ENCODE data around the gene GHR. TPM values are rescaled to one million over a fixed set of nuclear protein-coding genes. Genes with fewer than 3 reads are reported as not detected.

Gene GHR
- total and polyA plus RNA-seq, 2 donors (not counting 3 experiments of a cell fraction or from before 2014, with no cell fraction given), result 0.27 to 0.28 TPM

GRCh38 chr5:42593591-42593990 lies 170.4 kb downstream of the GHR start:
- Histone ChIP-seq H3K4me1 (ENCODE audit: control insufficient read depth, extremely low read depth, insufficient read depth, low read length) (no peaks in the 10 kb centered on the region), H3K4me3 (replicated peaks in 1 of 3; ENCODE audit: insufficient read depth in 1 of 3, low read depth in 1 of 3, low read length in 3 of 3) (no peak overlapping the region), H3K36me3 (ENCODE audit: control insufficient read depth in 2 of 2, extremely low read depth in 1 of 2, insufficient read depth in 2 of 2, low read length in 2 of 2) (no peaks in the 10 kb centered on the region), H3K9me1 (replicated peaks; ENCODE audit: control insufficient read depth, extremely low read depth, insufficient read depth, low read length) (no peaks in the 10 kb centered on the region), H3K9ac (replicated peaks; ENCODE audit: extremely low read depth, insufficient read depth, low read length) (no peak overlapping the region), H3K79me2 (ENCODE audit: control insufficient read depth, insufficient read depth, low read length) (no peaks in the 10 kb centered on the region), H3K27ac (ENCODE audit: insufficient read depth, low read depth, low read length) (no peak overlapping the region), H3K27me3 (ENCODE audit: control insufficient read depth in 2 of 2, insufficient read depth in 2 of 2, low read length in 2 of 2) (peaks cover 0 to 3% of the 10 kb centered on the region in 2 experiments), H2AFZ (ENCODE audit: low read depth, low read length) (no peak overlapping the region), H4K20me1 (replicated peaks; ENCODE audit: control insufficient read depth, extremely low read depth, insufficient read depth, low read length) (no peaks in the 10 kb centered on the region), H3K9me3 (replicated peaks; ENCODE audit: control insufficient read depth, insufficient read depth, low read length) (no peaks in the 10 kb centered on the region), H3K4me2 (ENCODE audit: insufficient read depth, low read length) (no peak overlapping the region)
- TF ChIP-seq FOS (IDR thresholded peaks at IDR 0.05; ENCODE audit: borderline replicate concordance, insufficient read depth, low read length) (no peak), POLR2AphosphoS5 (IDR thresholded peaks at IDR 0.05; ENCODE audit: insufficient read depth, low read depth, low read length) (no peak), MYC (IDR thresholded peaks at IDR 0.05; ENCODE audit: low read depth, low read length) (no peak), POLR2A (IDR thresholded peaks at IDR 0.05; ENCODE audit: low read depth, low read length) (no peak), GATA2 (IDR thresholded peaks at IDR 0.05; ENCODE audit: insufficient read depth, insufficient read length, low read depth, low read length) (no peak), EZH2 (IDR thresholded peaks at IDR 0.05; ENCODE audit: borderline replicate concordance, low read depth, low read length, severe bottlenecking) (no peak), JUN (IDR thresholded peaks at IDR 0.05; ENCODE audit: borderline replicate concordance, insufficient read depth, insufficient read length, low read depth) (no peak), CTCF (IDR thresholded peaks at IDR 0.05; ENCODE audit: extremely low read depth in 1 of 2, insufficient read depth in 1 of 2, low read depth in 1 of 2, low read length in 2 of 2) (no peak)
- TF ChIP-seq, protein P1, sequence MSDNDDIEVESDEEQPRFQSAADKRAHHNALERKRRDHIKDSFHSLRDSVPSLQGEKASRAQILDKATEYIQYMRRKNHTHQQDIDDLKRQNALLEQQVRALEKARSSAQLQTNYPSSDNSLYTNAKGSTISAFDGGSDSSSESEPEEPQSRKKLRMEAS (IDR thresholded peaks at IDR 0.05; ENCODE audit: insufficient read depth, insufficient read length), result no peak
- DNase-seq (ENCODE audit: low read depth, low spot score) (no peak), FAIRE-seq (no peak)
- BruUV-seq (replicated peaks), result no TSS peak
- intact Hi-C loops (cut with micrococcal nuclease), result no loop called here
- POLR2A ChIA-PET, result no interaction called here
- dilution Hi-C loops (cut with MboI; ENCODE audit: extremely low pct_ligation_motif_present, low sequenced_read_pairs), result no loop called here
- CTCF ChIA-PET, result no interaction called here
